Metanephros (tissue), 1 donor: Measurements from ENCODE around the gene MYRFL. TPM values are rescaled to one million over a fixed set of nuclear protein-coding genes. Genes with fewer than 3 reads are reported as not detected.

ENCODE experiments used
- total RNA-seq: library from RNA; depleted of rRNA; stranded (reverse); fragments of >200 nt; gene quantifications from one replicate; pipeline ENCODE4 v1.2.3, GENCODE V29; 2014

The MYRFL gene
- 1.9 TPM for total RNA-seq

DNA sequence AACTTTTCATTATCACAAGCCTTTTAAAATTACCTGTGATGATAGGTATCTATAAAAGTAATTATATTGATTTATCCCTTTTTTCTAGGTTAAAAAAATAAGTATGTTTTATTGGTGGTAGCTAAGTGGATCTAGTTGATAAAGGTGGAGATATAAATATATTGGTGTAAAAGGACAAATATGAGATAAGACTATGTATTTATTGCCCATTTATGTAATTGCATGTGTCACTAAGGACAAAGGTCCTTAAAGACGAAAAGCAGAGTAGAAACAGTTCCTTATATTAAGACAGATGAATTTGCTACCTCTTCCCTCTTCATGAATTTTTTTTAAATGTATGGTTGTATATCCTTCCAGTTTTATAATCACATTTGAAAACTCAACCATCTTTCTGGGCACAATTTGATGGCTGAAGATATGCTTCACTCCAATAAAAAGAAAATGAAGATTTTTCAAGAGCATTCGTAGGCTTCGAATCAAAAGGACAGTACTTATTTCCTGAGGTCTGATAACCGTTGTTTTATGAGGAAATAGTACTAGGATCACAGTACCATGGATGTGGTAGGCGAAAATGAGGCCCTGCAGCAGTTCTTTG, at the start of gene MYRFL:
TSS of gene MYRFL (plus strand) at position 262 of the 595 bp plus-strand sequence. CDS start at position 553, 291 bp downstream.

Other genes starting within 250 kb of the MYRFL start
- 146 TPM for gene CCT2, start 239.8 kb upstream of the MYRFL start, total RNA-seq
- not detected for gene LRRC10, start 214.3 kb upstream of the MYRFL start, total RNA-seq
- 14.2 TPM for gene BEST3, start 125.9 kb upstream of the MYRFL start, total RNA-seq
- gene RAB3IP, start 86.4 kb upstream of the MYRFL start, total RNA-seq: 65.6 TPM